ENCODE data around the gene RTKN2. TPM values are rescaled to one million over a fixed set of nuclear protein-coding genes. Genes with fewer than 3 reads are reported as not detected.

RTKN2 gene
- total and polyA plus RNA-seq, 2 of the 4 experiments (the other 2 are of a cell fraction), result 0.75 to 0.90 TPM

DNA sequence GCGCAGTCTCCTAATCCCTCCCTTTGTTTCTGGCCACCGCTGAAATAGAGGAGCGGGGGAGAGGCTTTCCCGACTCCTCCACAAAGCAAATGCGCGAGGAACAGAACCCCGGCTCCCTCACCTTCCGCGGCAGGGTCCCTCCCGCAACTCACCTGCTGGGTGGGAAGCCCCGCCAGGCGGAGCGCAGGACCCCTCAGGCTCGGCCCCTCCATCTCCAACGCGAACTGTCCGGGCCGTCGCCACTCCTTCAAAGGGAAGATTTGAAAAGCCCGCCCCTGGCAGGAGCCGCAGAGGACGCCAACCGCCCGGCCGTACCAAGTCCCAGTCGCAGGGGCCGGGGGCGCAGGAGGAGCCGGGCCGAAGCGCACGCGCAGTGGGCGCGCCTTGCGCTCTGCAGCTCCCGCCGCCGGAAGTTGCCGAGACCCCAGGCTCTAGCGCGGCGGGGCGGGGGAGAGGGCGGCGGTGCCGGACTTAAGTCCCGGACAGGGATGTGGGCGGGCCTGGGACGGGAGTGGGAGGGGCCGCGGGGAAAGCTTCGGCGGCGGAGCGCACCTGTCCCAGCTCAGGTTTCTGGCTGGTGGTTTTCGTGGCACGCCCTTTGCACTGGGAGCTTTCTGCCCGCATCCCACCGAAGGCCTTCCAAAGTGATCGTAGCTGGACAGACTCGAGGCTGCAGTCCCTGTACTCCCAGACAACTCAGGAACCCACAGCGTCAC is at the start of gene RTKN2 (continued):
- TF ChIP-seq, protein P1, sequence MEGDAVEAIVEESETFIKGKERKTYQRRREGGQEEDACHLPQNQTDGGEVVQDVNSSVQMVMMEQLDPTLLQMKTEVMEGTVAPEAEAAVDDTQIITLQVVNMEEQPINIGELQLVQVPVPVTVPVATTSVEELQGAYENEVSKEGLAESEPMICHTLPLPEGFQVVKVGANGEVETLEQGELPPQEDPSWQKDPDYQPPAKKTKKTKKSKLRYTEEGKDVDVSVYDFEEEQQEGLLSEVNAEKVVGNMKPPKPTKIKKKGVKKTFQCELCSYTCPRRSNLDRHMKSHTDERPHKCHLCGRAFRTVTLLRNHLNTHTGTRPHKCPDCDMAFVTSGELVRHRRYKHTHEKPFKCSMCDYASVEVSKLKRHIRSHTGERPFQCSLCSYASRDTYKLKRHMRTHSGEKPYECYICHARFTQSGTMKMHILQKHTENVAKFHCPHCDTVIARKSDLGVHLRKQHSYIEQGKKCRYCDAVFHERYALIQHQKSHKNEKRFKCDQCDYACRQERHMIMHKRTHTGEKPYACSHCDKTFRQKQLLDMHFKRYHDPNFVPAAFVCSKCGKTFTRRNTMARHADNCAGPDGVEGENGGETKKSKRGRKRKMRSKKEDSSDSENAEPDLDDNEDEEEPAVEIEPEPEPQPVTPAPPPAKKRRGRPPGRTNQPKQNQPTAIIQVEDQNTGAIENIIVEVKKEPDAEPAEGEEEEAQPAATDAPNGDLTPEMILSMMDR (conservative IDR thresholded peaks at IDR 0.05; ENCODE audit: low read depth, low read length), result no peak
- TF ChIP-seq, protein P2, sequence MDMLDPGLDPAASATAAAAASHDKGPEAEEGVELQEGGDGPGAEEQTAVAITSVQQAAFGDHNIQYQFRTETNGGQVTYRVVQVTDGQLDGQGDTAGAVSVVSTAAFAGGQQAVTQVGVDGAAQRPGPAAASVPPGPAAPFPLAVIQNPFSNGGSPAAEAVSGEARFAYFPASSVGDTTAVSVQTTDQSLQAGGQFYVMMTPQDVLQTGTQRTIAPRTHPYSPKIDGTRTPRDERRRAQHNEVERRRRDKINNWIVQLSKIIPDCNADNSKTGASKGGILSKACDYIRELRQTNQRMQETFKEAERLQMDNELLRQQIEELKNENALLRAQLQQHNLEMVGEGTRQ (IDR thresholded peaks at IDR 0.05; ENCODE audit: low read depth, low read length), result no peak

Measured in IMR-90 (cell line).